Pancreas (tissue), 10 donors: ENCODE results near the gene EEF2. TPM values are rescaled to one million over a fixed set of nuclear protein-coding genes. Genes with fewer than 3 reads are reported as not detected.

Experiments
- ATAC-seq, 4 donors: fragments of 200-7000 bp; cut with Tn5 transposase; one replicate each; pipeline versions ENCODE4 v1.8.0 to v1.9.1; 2020; ENCODE audit warnings: mild to moderate bottlenecking in 4 of 4, moderate library complexity in 4 of 4
- DNase-seq, 6 donors: peaks; one replicate each; pipeline ENCODE4 v3.0.0-alpha.2; 2020
- FAIRE-seq: peaks from 2 replicates; lab custom pipeline; 2012; peaks lifted over from hg19 to GRCh38; lab: Jason Lieb, UNC
- H3K27ac ChIP-seq, 4 donors: fragments of 200-600 bp; sonication (generic); 1 replicate in 3 of 4; 2 replicates in 1 of 4; pipeline versions ENCODE4 v1.5.0 to v1.8.0; 2020
- H3K27me3 ChIP-seq, 4 donors: fragments of 200-600 bp; one replicate each; pipeline ENCODE4 v1.8.0; 2021
- H3K36me3 ChIP-seq, 3 donors: fragments of 200-600 bp; sonication (generic) in 1 of 3; one replicate each; pipeline versions ENCODE4 v1.5.0 to v1.8.0; 2020 to 2021
- H3K4me1 ChIP-seq, 3 donors: fragments of 200-600 bp; one replicate each; pipeline ENCODE4 v1.8.0; 2021
- H3K4me3 ChIP-seq, 4 donors: fragments of 200-600 bp; sonication (generic) in 2 of 4; one replicate each; pipeline versions ENCODE4 v1.5.0 to v1.8.0; 2020 to 2021
- H3K9me3 ChIP-seq, 4 donors: fragments of 200-600 bp; one replicate each; pipeline ENCODE4 v1.8.0; 2021
- WGBS, 2 donors: extraction: QIAGEN DNeasy Blood & Tissue Kit; methylation state at CpG; one replicate each; pipeline ENCODE4 v1.1.7; 2013; 5-methylcytosine and 5-hydroxymethylcytosine counted together
- intact Hi-C, 3 donors: fragments of 100-400 bp; cut with DNase I; formaldehyde crosslinking; loops; one replicate each; pipeline versions ENCODE4 v1.11.1 to v1.14.2; 2022
- microRNA-seq, 2 donors: library from miRNA; unstranded; fragments of <30 nt; microRNA quantifications; one replicate each; pipeline versions ENCODE4 to v1.1.0, GENCODE V29; 2019 to 2020
- polyA plus RNA-seq, 2 donors: library from polyadenylated mRNA; stranded (reverse); fragments of 200-250 nt; gene quantifications; one replicate each; pipeline ENCODE4 v1.2.3, GENCODE V29; 2013
- total RNA-seq, 6 donors: library from RNA; stranded (reverse); fragmentation: NEBNext Ultra II Directional in 4 of 6; extraction: Animal tissue kit (Norgen Biotek cat#: 25700) in 4 of 6; gene quantifications; one replicate each; pipeline versions ENCODE4 v1.2.1 to v1.2.4, GENCODE V29; 2021 to 2023
- TF ChIP-seq, protein P1 (sequence below), 4 donors: fragments of 200-600 bp; sonication (generic) in 3 of 4; IDR thresholded peaks; one replicate each; pipeline versions ENCODE4 v1.5.0 to v1.8.0; 2021; ENCODE audit warnings: antibody characterized with exemption in 4 of 4
- donor health status: healthy with polysubstance abuse.
- donor health status: DM: no; HTN: no; CAD: no; lungs with moderate emphysema.
- donor health status: DM: no; HTN: no; CAD: no.
- donor health status: control.
- donor health status: control.
- donor health status: Bipolar disorder and iron deficiency.
- donor health status: DM: yes; HTN: yes; CAD: no.
- donor health status: DM: no; HTN: no; CAD: no.
- donor health status: DM: no; HTN: no; CAD: no.
- donor health status: DM: yes; HTN: yes; CAD: no.

Gene EEF2
- total and polyA plus RNA-seq, 8 donors, result 545 to 4,238 (median 2,452) TPM

DNA sequence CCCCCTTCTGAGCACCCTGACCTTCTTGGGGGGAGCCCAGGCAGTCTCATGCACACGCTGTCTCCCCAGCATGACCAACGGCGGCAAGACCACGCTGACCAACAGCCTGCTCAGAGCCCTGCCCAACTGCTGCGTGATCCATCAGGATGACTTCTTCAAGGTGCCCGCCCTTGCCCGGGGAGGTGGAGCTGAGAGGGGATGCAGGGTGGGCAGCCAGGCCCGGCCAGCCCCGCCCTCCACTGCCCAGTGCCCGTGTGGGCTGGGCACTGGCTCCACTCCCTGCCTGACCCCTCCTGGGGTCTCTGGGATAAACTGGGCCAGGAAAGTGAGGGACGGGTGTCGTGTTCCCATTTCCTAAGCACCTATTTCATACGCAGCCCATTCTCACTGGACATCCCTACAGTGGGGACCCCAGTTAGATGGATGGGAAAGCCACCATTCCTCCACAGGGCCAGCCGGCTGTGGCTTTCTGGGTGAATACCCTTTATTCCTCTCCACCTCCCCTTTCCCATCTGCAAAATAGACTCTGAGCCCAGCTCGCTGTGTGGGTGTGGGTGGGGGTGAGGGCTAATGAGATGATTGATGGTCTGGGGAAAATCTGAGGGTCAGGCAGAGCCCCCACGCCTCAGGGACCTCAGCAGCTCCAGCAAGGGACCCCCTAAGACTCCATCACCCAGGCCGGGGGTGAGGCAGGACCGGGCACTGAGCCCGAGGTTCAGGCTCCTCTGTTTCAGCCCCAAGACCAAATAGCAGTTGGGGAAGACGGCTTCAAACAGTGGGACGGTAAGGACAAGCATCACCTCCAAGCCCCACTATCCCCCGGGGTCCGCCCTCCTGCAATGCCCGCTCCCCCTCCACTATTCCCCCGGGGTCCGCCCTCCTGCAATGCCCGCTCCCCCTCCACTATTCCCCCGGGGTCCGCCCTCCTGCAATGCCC is 48.5 kb downstream of the EEF2 start:
- no peak overlapping the region for H3K4me3 ChIP-seq
- FAIRE-seq (no peak), ATAC-seq (no peak), DNase-seq (no peak)
- H3K9me3 ChIP-seq, result no peaks in the 10 kb centered on the region
- intact Hi-C loops, result no loop called here
- 79 to 81% methylated on average over 19 to 27 of the region's 29 CpGs for WGBS, 2 donors
- no peaks in the 10 kb centered on the region for H3K36me3 ChIP-seq
- peaks cover 0 to 3% (median 0%) of the 10 kb centered on the region in 3 donors for H3K4me1 ChIP-seq
- TF ChIP-seq, protein P1, sequence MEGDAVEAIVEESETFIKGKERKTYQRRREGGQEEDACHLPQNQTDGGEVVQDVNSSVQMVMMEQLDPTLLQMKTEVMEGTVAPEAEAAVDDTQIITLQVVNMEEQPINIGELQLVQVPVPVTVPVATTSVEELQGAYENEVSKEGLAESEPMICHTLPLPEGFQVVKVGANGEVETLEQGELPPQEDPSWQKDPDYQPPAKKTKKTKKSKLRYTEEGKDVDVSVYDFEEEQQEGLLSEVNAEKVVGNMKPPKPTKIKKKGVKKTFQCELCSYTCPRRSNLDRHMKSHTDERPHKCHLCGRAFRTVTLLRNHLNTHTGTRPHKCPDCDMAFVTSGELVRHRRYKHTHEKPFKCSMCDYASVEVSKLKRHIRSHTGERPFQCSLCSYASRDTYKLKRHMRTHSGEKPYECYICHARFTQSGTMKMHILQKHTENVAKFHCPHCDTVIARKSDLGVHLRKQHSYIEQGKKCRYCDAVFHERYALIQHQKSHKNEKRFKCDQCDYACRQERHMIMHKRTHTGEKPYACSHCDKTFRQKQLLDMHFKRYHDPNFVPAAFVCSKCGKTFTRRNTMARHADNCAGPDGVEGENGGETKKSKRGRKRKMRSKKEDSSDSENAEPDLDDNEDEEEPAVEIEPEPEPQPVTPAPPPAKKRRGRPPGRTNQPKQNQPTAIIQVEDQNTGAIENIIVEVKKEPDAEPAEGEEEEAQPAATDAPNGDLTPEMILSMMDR (IDR thresholded peaks at IDR 0.05), result no peak
- H3K27me3 ChIP-seq, result peaks cover 0 to 3% (median 0%) of the 10 kb centered on the region in 4 donors
- no peak overlapping the region for H3K27ac ChIP-seq

DNA sequence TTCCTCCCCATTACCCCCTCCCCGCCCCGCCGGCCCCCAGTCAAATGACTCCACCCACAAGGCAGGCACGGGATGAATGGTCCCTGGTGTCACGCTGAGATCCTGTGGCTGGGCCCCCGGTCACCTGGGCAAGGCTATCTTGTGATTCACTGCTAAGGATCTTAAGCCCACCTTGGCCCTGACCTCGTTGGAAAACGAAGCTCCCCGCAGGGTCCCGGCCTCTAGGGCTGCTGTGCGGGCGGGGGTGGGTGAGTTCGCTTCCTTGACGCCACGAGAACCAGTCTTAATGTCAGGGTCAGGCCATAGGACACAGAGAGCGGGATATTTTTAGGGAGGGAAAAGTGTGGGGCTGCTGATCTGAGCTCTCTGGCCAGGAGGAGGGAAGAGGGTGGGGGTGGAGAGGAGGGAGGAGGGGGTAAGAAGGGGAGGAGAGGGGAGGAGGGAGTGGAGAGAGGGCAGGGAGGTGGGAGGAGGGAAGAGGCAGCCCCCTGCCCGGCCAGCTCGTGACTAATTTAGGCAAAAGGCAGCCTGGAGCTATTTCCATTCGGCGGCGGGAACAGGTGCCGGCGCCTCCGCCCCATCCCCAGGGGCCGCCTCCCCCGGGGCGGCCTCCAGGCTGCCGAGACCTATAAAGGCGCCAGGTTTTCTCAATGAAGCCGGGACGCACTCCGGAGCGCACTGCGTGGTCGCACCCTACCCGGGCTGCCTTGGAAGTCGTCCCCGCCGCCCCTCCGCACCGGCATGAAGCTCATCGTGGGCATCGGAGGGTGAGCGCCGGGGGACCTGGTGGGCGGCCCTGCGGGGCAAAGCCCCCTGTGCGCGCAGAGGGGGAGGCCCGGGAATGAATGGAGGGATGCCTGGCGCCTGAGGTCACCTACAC is 52.1 kb downstream of the EEF2 start, which contains the start of gene NMRK2:
NMRK2 (plus strand) TSS at position 139 of the 880 bp plus-strand sequence; CDS start at position 742, 603 bp downstream.
- ATAC-seq, result peak in 1 of 4 donors; percentile 27
- 11 to 13% methylated on average over 40 to 51 of the region's 51 CpGs for WGBS, 2 donors

DNA sequence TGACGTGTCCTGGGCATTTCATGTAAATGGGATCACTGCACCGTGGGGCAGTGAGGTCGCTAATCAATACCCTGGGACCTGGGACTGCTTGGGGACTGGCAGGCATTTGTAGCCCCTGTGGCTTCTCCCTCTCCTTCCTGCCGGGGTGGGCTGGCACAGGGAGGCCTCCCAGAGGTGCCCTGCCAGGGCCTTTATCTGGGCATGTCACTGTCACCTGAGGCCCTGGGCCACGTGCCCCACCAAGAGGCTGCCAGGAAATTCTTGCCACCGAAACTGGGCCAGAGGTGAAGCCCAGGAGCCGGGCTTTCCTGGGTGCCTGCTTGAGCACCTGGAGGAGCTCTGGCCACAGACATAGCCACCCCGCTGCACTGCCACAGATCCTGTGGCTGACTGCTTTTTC is 54.2 kb downstream of the EEF2 start:
- TF ChIP-seq, protein P1 (IDR thresholded peaks at IDR 0.05), result no peak
- H3K4me1 ChIP-seq, result peaks cover 0 to 3% (median 0%) of the 10 kb centered on the region in 3 donors
- FAIRE-seq (no peak), ATAC-seq (peak; percentile 54 to 97 (median 74)), DNase-seq (peak in 4 of 6 donors; percentile 28 to 71 (median 69))
- H3K27me3 ChIP-seq, result peaks cover 0 to 3% (median 0%) of the 10 kb centered on the region in 4 donors
- no peak overlapping the region for H3K4me3 ChIP-seq
- no peak overlapping the region for H3K27ac ChIP-seq
- intact Hi-C loops, result no loop called here
- no peaks in the 10 kb centered on the region for H3K36me3 ChIP-seq
- WGBS, 2 donors, result 33 to 41% methylated on average over 8 of the region's 8 CpGs
- H3K9me3 ChIP-seq, result no peaks in the 10 kb centered on the region

More for the DNA sequence above, 52.1 kb downstream of the EEF2 start, which contains the start of gene NMRK2:
- intact Hi-C loops, result no loop called here
- FAIRE-seq, result no peak
- no peaks in the 10 kb centered on the region for H3K9me3 ChIP-seq
- no peak within 1 kb of the TSS for H3K27ac ChIP-seq
- no peak for DNase-seq
- H3K4me3 ChIP-seq, result no peak within 1 kb of the TSS
- no peaks in the 10 kb centered on the region for H3K36me3 ChIP-seq
- peaks cover 0 to 3% (median 0%) of the 10 kb centered on the region in 3 donors for H3K4me1 ChIP-seq
- peaks cover 0 to 3% (median 0%) of the 10 kb centered on the region in 4 donors for H3K27me3 ChIP-seq
- TF ChIP-seq, protein P1 (IDR thresholded peaks at IDR 0.05), result no peak

Small RNA genes lying within 50 kb of the gene (microRNA-seq; reads per million reads assigned to microRNA genes)
- gene MIR637, result 0 reads per million in 2 donors

Other genes with a start within 250 kb of the EEF2 start
- gene APBA3, start 223.8 kb downstream of the EEF2 start, total RNA-seq, result 10 to 100 TPM in 3 of 6 donors, 1 to 10 TPM in 3; 6.7 to 18.7 (median 9.7) TPM
- 10 to 100 TPM; 21.7 to 27.1 TPM for gene APBA3, start 223.8 kb downstream of the EEF2 start, polyA plus RNA-seq
- 10 to 100 TPM; 30.0 to 46.3 (median 36.5) TPM for gene MRPL54, start 222.8 kb downstream of the EEF2 start, total RNA-seq
- 100 to 1,000 TPM in 1 of 2 donors, 10 to 100 TPM in 1; 95.8 to 104 TPM for gene MRPL54, start 222.8 kb downstream of the EEF2 start, polyA plus RNA-seq
- gene RAX2, start 213.2 kb downstream of the EEF2 start, total RNA-seq, result not detected
- gene RAX2, start 213.2 kb downstream of the EEF2 start, polyA plus RNA-seq, result not detected
- gene MATK, start 199.1 kb downstream of the EEF2 start, total RNA-seq, result 1 to 10 TPM in 2 of 6 donors, under 1 TPM in 2, not detected in 2; 0.69 to 3.9 (median 1.5) TPM
- gene MATK, start 199.1 kb downstream of the EEF2 start, polyA plus RNA-seq, result 1 to 10 TPM; 1.6 to 1.8 TPM
- gene ZFR2, start 116.4 kb downstream of the EEF2 start, total RNA-seq, result under 1 TPM in 4 of 6 donors, not detected in 2; 0.06 to 0.37 (median 0.30) TPM
- 1 to 10 TPM in 1 of 2 donors, under 1 TPM in 1; 0.49 to 3.1 TPM for gene ZFR2, start 116.4 kb downstream of the EEF2 start, polyA plus RNA-seq
- under 1 TPM; 0.09 to 0.67 (median 0.27) TPM for gene ATCAY, start 104.8 kb downstream of the EEF2 start, total RNA-seq
- gene ATCAY, start 104.8 kb downstream of the EEF2 start, polyA plus RNA-seq, result under 1 TPM; 0.04 to 0.70 TPM
- gene NMRK2, start 52.4 kb downstream of the EEF2 start, total RNA-seq, result under 1 TPM in 1 of 6 donors, not detected in 5; 0.55 TPM
- gene NMRK2, start 52.4 kb downstream of the EEF2 start, polyA plus RNA-seq, result under 1 TPM; 0.23 to 0.33 TPM
- 10 to 100 TPM; 20.6 to 40.1 (median 27.4) TPM for gene DAPK3, start 14.4 kb downstream of the EEF2 start, total RNA-seq
- 10 to 100 TPM; 50.6 to 61.4 TPM for gene DAPK3, start 14.4 kb downstream of the EEF2 start, polyA plus RNA-seq
- 10 to 100 TPM; 13.4 to 25.3 (median 16.1) TPM for gene PIAS4, start 22.3 kb upstream of the EEF2 start, total RNA-seq
- 10 to 100 TPM; 12.8 to 14.8 TPM for gene PIAS4, start 22.3 kb upstream of the EEF2 start, polyA plus RNA-seq
- gene ZBTB7A, start 81.4 kb upstream of the EEF2 start, total RNA-seq, result 10 to 100 TPM; 10.9 to 25.0 (median 15.6) TPM
- 1 to 10 TPM; 6.1 to 9.3 TPM for gene ZBTB7A, start 81.4 kb upstream of the EEF2 start, polyA plus RNA-seq
- gene MAP2K2, start 138.7 kb upstream of the EEF2 start, total RNA-seq, result 10 to 100 TPM; 52.4 to 78.1 (median 70.0) TPM
- 100 to 1,000 TPM; 107 to 183 TPM for gene MAP2K2, start 138.7 kb upstream of the EEF2 start, polyA plus RNA-seq
- gene CREB3L3, start 168.2 kb upstream of the EEF2 start, total RNA-seq, result under 1 TPM in 1 of 6 donors, not detected in 5; 0.67 TPM
- gene CREB3L3, start 168.2 kb upstream of the EEF2 start, polyA plus RNA-seq, result under 1 TPM in 1 of 2 donors, not detected in 1; 0.27 TPM
- gene SIRT6, start 197.1 kb upstream of the EEF2 start, total RNA-seq, result 10 to 100 TPM; 10.9 to 16.6 (median 12.4) TPM
- gene SIRT6, start 197.1 kb upstream of the EEF2 start, polyA plus RNA-seq, result 10 to 100 TPM; 30.8 to 47.4 TPM
- 1 to 10 TPM in 5 of 6 donors, under 1 TPM in 1; 0.70 to 2.6 (median 1.5) TPM for gene ANKRD24, start 197.2 kb upstream of the EEF2 start, total RNA-seq
- 10 to 100 TPM in 1 of 2 donors, 1 to 10 TPM in 1; 7.8 to 14.2 TPM for gene ANKRD24, start 197.2 kb upstream of the EEF2 start, polyA plus RNA-seq
- 1 to 10 TPM in 4 of 6 donors, not detected in 2; 1.1 to 2.2 (median 1.3) TPM for gene EBI3, start 244.1 kb upstream of the EEF2 start, total RNA-seq
- under 1 TPM; 0.52 to 0.87 TPM for gene EBI3, start 244.1 kb upstream of the EEF2 start, polyA plus RNA-seq